ENCODE results near the gene P2RY2. TPM values are rescaled to one million over a fixed set of nuclear protein-coding genes. Genes with fewer than 3 reads are reported as not detected.

The P2RY2 gene
- total RNA-seq, 1 donor from 2014 or later: 4.2 TPM

- no peak for TF ChIP-seq CTCF (IDR thresholded peaks at IDR 0.05; ENCODE audit: insufficient read depth, low read length, poor library complexity, severe bottlenecking)
Measured at GRCh38 chr11:73237471-73238290, 19.6 kb downstream of the P2RY2 start.

GRCh38 chr11:73239111-73239521 lies 21.0 kb downstream of the P2RY2 start:
- Histone ChIP-seq H3K27me3 (ENCODE audit: control insufficient read depth, insufficient read depth, low read length) (no peaks in the 10 kb centered on the region), H3K4me3 (ENCODE audit: low read depth, low read length) (no peak overlapping the region), H3K36me3 (ENCODE audit: control insufficient read depth, insufficient read depth, low read length) (no peaks in the 10 kb centered on the region)
- no peak for TF ChIP-seq CTCF (IDR thresholded peaks at IDR 0.05; ENCODE audit: insufficient read depth, low read length, poor library complexity, severe bottlenecking)
- DNase-seq (ENCODE audit: low read depth): no peak

More at GRCh38 chr11:73237471-73238290, 19.6 kb downstream of the P2RY2 start:
- DNase-seq (ENCODE audit: low read depth): no peak
- Histone ChIP-seq H3K4me3 (ENCODE audit: low read depth, low read length) (no peak overlapping the region), H3K27me3 (ENCODE audit: control insufficient read depth, insufficient read depth, low read length) (no peaks in the 10 kb centered on the region), H3K36me3 (ENCODE audit: control insufficient read depth, insufficient read depth, low read length) (no peaks in the 10 kb centered on the region)

GRCh38 chr11:73239571-73240189 lies 21.6 kb downstream of the P2RY2 start:
- no peak for TF ChIP-seq CTCF (IDR thresholded peaks at IDR 0.05; ENCODE audit: insufficient read depth, low read length, poor library complexity, severe bottlenecking)
- DNase-seq (ENCODE audit: low read depth): no peak
- H3K36me3 ChIP-seq (ENCODE audit: control insufficient read depth, insufficient read depth, low read length): no peaks in the 10 kb centered on the region

GRCh38 chr11:73240190-73240781 lies 22.2 kb downstream of the P2RY2 start:
- DNase-seq (ENCODE audit: low read depth): no peak
- no peaks in the 10 kb centered on the region for H3K36me3 ChIP-seq (ENCODE audit: control insufficient read depth, insufficient read depth, low read length)
- H3K27me3 ChIP-seq (ENCODE audit: control insufficient read depth, insufficient read depth, low read length): no peaks in the 10 kb centered on the region
- no peak overlapping the region for H3K4me3 ChIP-seq (ENCODE audit: low read depth, low read length)
- no peak for TF ChIP-seq CTCF (IDR thresholded peaks at IDR 0.05; ENCODE audit: insufficient read depth, low read length, poor library complexity, severe bottlenecking)

More at GRCh38 chr11:73239571-73240189, 21.6 kb downstream of the P2RY2 start:
- H3K27me3 ChIP-seq (ENCODE audit: control insufficient read depth, insufficient read depth, low read length): no peaks in the 10 kb centered on the region
- H3K4me3 ChIP-seq (ENCODE audit: low read depth, low read length): no peak overlapping the region

GRCh38 chr11:73241300-73241699 lies 23.2 kb downstream of the P2RY2 start:
- Histone ChIP-seq H3K4me3 (ENCODE audit: low read depth, low read length) (no peak overlapping the region), H3K27me3 (ENCODE audit: control insufficient read depth, insufficient read depth, low read length) (no peaks in the 10 kb centered on the region), H3K36me3 (ENCODE audit: control insufficient read depth, insufficient read depth, low read length) (no peaks in the 10 kb centered on the region)
- TF ChIP-seq CTCF (IDR thresholded peaks at IDR 0.05; ENCODE audit: insufficient read depth, low read length, poor library complexity, severe bottlenecking): no peak
- DNase-seq (ENCODE audit: low read depth): no peak

Measured in kidney epithelial cell (primary cell).